Liver (tissue), 9 donors: ENCODE measurements around the gene ZNF473. TPM values are rescaled to one million over a fixed set of nuclear protein-coding genes. Genes with fewer than 3 reads are reported as not detected.

Experiments
- DNase-seq: peaks from one replicate; pipeline ENCODE4 v3.0.0-alpha.2; 2017; ENCODE audit warnings: low spot score
- H3K27ac ChIP-seq, 2 donors: one replicate each; pipeline ENCODE4 v1.7.0; 2013; ENCODE audit warnings: inconsistent platforms in 2 of 2, low read length in 2 of 2, control low read depth in 1 of 2, low read depth in 1 of 2, mild to moderate bottlenecking in 1 of 2
- H3K27me3 ChIP-seq, 4 donors: one replicate each; pipeline versions ENCODE4 v1.6.1 to v1.7.0; 2013; ENCODE audit warnings: low read length in 3 of 4, inconsistent platforms in 1 of 4, mild to moderate bottlenecking in 1 of 4, moderate library complexity in 1 of 4; ENCODE audit not compliant: control insufficient read depth in 4 of 4, insufficient read depth in 4 of 4
- H3K36me3 ChIP-seq, 4 donors: one replicate each; pipeline versions ENCODE4 v1.6.1 to v1.7.0; 2013; ENCODE audit warnings: low read length in 3 of 4, mild to moderate bottlenecking in 3 of 4, low read depth in 1 of 4, moderate library complexity in 1 of 4; ENCODE audit not compliant: control insufficient read depth in 4 of 4, insufficient read depth in 3 of 4
- H3K4me1 ChIP-seq, 4 donors: one replicate each; pipeline versions ENCODE4 v1.6.1 to v1.7.0; 2013; ENCODE audit warnings: low read length in 3 of 4, mild to moderate bottlenecking in 3 of 4, moderate library complexity in 1 of 4; ENCODE audit not compliant: control insufficient read depth in 4 of 4, insufficient read depth in 4 of 4
- H3K4me3 ChIP-seq, 3 donors: one replicate each; pipeline versions ENCODE4 v1.6.1 to v1.7.0; 2013; ENCODE audit warnings: low read length in 3 of 3, control low read depth in 1 of 3, low read depth in 1 of 3, mild to moderate bottlenecking in 1 of 3
- H3K9ac ChIP-seq, 2 donors: one replicate each; pipeline ENCODE4 v1.7.0; 2013; ENCODE audit warnings: low read length in 2 of 2, mild to moderate bottlenecking in 2 of 2, moderate library complexity in 2 of 2, control low read depth in 1 of 2, low read depth in 1 of 2
- H3K9me3 ChIP-seq, 4 donors: one replicate each; pipeline versions ENCODE4 v1.6.1 to v1.7.0; 2013; ENCODE audit warnings: low read length in 3 of 4; ENCODE audit not compliant: control insufficient read depth in 4 of 4
- EGR1 ChIP-seq, 2 donors: IDR thresholded peaks; 2 replicates each; pipeline ENCODE4 v1.6.1; 2016 to 2018; ENCODE audit warnings: antibody characterized with exemption in 2 of 2, low read depth in 2 of 2
- FOXA1 ChIP-seq: IDR thresholded peaks from 2 replicates; pipeline ENCODE4 v1.6.1; 2016; ENCODE audit warnings: antibody characterized with exemption
- FOXA2 ChIP-seq: IDR thresholded peaks from 2 replicates; pipeline ENCODE4 v1.6.1; 2016; ENCODE audit warnings: antibody characterized with exemption
- GABPA ChIP-seq, 2 donors: IDR thresholded peaks in 1 of 2; conservative IDR thresholded peaks in 1 of 2; 2 replicates each; pipeline ENCODE4 v1.6.1; 2016; ENCODE audit warnings: antibody characterized with exemption in 2 of 2, mild to moderate bottlenecking in 1 of 2, moderate library complexity in 1 of 2
- HNF4A ChIP-seq, 2 donors: conservative IDR thresholded peaks; 2 replicates each; pipeline ENCODE4 v1.6.1; 2016; ENCODE audit warnings: antibody characterized with exemption in 2 of 2, mild to moderate bottlenecking in 2 of 2
- HNF4G ChIP-seq: IDR thresholded peaks from 2 replicates; pipeline ENCODE4 v1.6.1; 2016; ENCODE audit warnings: antibody characterized with exemption
- JUND ChIP-seq, 2 donors: IDR thresholded peaks; 2 replicates each; pipeline ENCODE4 v1.6.1; 2016; ENCODE audit warnings: antibody characterized with exemption in 2 of 2
- MAX ChIP-seq: IDR thresholded peaks from 2 replicates; pipeline ENCODE4 v1.6.1; 2016; ENCODE audit warnings: antibody characterized with exemption
- NR2F2 ChIP-seq: IDR thresholded peaks from 2 replicates; pipeline ENCODE4 v1.6.1; 2016; ENCODE audit warnings: antibody characterized with exemption
- RAD21 ChIP-seq, 2 donors: IDR thresholded peaks; 2 replicates each; pipeline ENCODE4 v1.6.1; 2016; ENCODE audit warnings: antibody characterized with exemption in 2 of 2, mild to moderate bottlenecking in 2 of 2
- REST ChIP-seq: IDR thresholded peaks from 2 replicates; pipeline ENCODE4 v1.6.1; 2016; ENCODE audit warnings: antibody characterized with exemption, mild to moderate bottlenecking
- RXRA ChIP-seq, 2 donors: IDR thresholded peaks; 2 replicates each; pipeline ENCODE4 v1.6.1; 2017 to 2018; ENCODE audit warnings: antibody characterized with exemption in 2 of 2, mild to moderate bottlenecking in 1 of 2
- SP1 ChIP-seq: IDR thresholded peaks from 2 replicates; pipeline ENCODE4 v1.6.1; 2018; ENCODE audit warnings: antibody characterized with exemption, mild to moderate bottlenecking
- TAF1 ChIP-seq: conservative IDR thresholded peaks from 2 replicates; pipeline ENCODE4 v1.6.1; 2016; ENCODE audit warnings: antibody characterized with exemption, mild to moderate bottlenecking
- YY1 ChIP-seq: IDR thresholded peaks from 2 replicates; pipeline ENCODE4 v1.6.1; 2016; ENCODE audit warnings: antibody characterized with exemption, mild to moderate bottlenecking
- WGBS: extraction: QIAGEN DNeasy Blood & Tissue Kit; methylation state at CpG from one replicate; pipeline ENCODE4 v1.1.7; 2013; 5-methylcytosine and 5-hydroxymethylcytosine counted together
- polyA plus RNA-seq, 2 donors: library from polyadenylated mRNA; stranded (reverse) in 1 of 2; unstranded in 1 of 2; fragments of 200-250 nt in 1 of 2; fragments of >200 nt in 1 of 2; fragmentation: Nextera tagmentation in 1 of 2; extraction: Ambion mirVana in 1 of 2; gene quantifications; one replicate each; pipeline versions ENCODE4 v1.2.1 to v1.2.3, GENCODE V29; 2013 to 2015
- total RNA-seq, 2 donors: library from RNA; depleted of rRNA; stranded (reverse); fragments of >200 nt; gene quantifications; one replicate each; pipeline ENCODE4 v1.2.3, GENCODE V29; 2014
- TF ChIP-seq, protein P1 (sequence below): IDR thresholded peaks from 2 replicates; pipeline ENCODE4 v1.6.1; 2016; ENCODE audit warnings: antibody characterized with exemption
- TF ChIP-seq, protein P2 (sequence below): fragments of 150-350 bp; IDR thresholded peaks from 2 replicates; pipeline ENCODE4 v1.5.1; 2017; ENCODE audit warnings: improper control_type of control experiment, low read depth, low read length; ENCODE audit not compliant: missing input control
- TF ChIP-seq, protein P3 (sequence below): IDR thresholded peaks from 2 replicates; pipeline ENCODE4 v1.6.1; 2016; ENCODE audit warnings: antibody characterized with exemption
- donor health status: healthy.
- donor health status: healthy.
- donor health status: healthy.
- donor health status: healthy.
- donor health status: healthy.

ZNF473 gene
- total and polyA plus RNA-seq, 4 donors = 0.92 to 4.0 (median 2.8) TPM

GRCh38 chr19:50005428-50005827, 20.4 kb upstream of the ZNF473 start:
- no peak overlapping the region for H3K9ac ChIP-seq
- H3K27me3 ChIP-seq = no peaks in the 10 kb centered on the region
- no peak for TF ChIP-seq JUND (IDR thresholded peaks at IDR 0.05)
- TF ChIP-seq SP1 = no peak
- TF ChIP-seq FOXA1 = no peak
- no peak for TF ChIP-seq MAX
- no peak for TF ChIP-seq HNF4G
- no peak for TF ChIP-seq RXRA (IDR thresholded peaks at IDR 0.05)
- no peak for TF ChIP-seq GABPA (IDR thresholded peaks at IDR 0.05 in 1 of 2, conservative IDR thresholded peaks at IDR 0.05 in 1 of 2)
- H3K27ac ChIP-seq = no peak overlapping the region
- no peak overlapping the region for H3K4me3 ChIP-seq
- WGBS = 92% methylated on average over 12 of the region's 12 CpGs
- H3K9me3 ChIP-seq = no peaks in the 10 kb centered on the region
- H3K4me1 ChIP-seq = peaks cover 0 to 3% (median 0%) of the 10 kb centered on the region in 4 donors
- H3K36me3 ChIP-seq = peaks cover 10 to 86% (median 44%) of the 10 kb centered on the region in 4 donors
- DNase-seq = no peak

DNA sequence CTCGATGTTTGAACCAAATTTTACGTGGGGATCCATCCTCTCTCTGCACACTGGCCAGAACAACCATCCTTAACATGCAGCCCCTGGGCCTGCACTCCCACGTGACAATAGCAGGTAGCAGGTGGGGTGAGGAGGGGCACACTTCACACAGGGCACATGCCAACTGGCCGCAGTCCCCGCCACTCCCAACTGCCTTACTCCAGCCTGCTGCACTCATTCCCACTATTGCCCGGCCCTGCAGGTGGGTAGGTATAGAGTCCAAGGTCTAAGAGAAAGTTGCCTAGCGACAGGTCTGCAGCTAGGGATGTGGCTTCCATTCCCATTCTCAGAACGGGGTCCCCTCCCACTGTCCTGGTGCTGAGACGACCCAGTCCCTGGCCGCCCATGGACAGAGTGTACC, 18.6 kb upstream of the ZNF473 start:
- no peak for DNase-seq
- no peaks in the 10 kb centered on the region for H3K9me3 ChIP-seq
- H3K27me3 ChIP-seq = no peaks in the 10 kb centered on the region
- TF ChIP-seq NR2F2 = no peak
- TF ChIP-seq YY1 = no peak
- TF ChIP-seq, protein P1, sequence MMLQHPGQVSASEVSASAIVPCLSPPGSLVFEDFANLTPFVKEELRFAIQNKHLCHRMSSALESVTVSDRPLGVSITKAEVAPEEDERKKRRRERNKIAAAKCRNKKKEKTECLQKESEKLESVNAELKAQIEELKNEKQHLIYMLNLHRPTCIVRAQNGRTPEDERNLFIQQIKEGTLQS = no peak
- TF ChIP-seq HNF4G = no peak
- TF ChIP-seq MAX = no peak
- TF ChIP-seq, protein P2, sequence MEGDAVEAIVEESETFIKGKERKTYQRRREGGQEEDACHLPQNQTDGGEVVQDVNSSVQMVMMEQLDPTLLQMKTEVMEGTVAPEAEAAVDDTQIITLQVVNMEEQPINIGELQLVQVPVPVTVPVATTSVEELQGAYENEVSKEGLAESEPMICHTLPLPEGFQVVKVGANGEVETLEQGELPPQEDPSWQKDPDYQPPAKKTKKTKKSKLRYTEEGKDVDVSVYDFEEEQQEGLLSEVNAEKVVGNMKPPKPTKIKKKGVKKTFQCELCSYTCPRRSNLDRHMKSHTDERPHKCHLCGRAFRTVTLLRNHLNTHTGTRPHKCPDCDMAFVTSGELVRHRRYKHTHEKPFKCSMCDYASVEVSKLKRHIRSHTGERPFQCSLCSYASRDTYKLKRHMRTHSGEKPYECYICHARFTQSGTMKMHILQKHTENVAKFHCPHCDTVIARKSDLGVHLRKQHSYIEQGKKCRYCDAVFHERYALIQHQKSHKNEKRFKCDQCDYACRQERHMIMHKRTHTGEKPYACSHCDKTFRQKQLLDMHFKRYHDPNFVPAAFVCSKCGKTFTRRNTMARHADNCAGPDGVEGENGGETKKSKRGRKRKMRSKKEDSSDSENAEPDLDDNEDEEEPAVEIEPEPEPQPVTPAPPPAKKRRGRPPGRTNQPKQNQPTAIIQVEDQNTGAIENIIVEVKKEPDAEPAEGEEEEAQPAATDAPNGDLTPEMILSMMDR = no peak
- no peak for TF ChIP-seq FOXA1
- TF ChIP-seq JUND (IDR thresholded peaks at IDR 0.05) = no peak
- TF ChIP-seq TAF1 = no peak
- TF ChIP-seq RAD21 (IDR thresholded peaks at IDR 0.05) = no peak
- TF ChIP-seq EGR1 (IDR thresholded peaks at IDR 0.05; ENCODE audit: low read depth in 2 of 2) = no peak
- no peak for TF ChIP-seq FOXA2
- TF ChIP-seq, protein P3, sequence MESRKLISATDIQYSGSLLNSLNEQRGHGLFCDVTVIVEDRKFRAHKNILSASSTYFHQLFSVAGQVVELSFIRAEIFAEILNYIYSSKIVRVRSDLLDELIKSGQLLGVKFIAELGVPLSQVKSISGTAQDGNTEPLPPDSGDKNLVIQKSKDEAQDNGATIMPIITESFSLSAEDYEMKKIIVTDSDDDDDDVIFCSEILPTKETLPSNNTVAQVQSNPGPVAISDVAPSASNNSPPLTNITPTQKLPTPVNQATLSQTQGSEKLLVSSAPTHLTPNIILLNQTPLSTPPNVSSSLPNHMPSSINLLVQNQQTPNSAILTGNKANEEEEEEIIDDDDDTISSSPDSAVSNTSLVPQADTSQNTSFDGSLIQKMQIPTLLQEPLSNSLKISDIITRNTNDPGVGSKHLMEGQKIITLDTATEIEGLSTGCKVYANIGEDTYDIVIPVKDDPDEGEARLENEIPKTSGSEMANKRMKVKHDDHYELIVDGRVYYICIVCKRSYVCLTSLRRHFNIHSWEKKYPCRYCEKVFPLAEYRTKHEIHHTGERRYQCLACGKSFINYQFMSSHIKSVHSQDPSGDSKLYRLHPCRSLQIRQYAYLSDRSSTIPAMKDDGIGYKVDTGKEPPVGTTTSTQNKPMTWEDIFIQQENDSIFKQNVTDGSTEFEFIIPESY = no peak
- TF ChIP-seq GABPA (IDR thresholded peaks at IDR 0.05 in 1 of 2, conservative IDR thresholded peaks at IDR 0.05 in 1 of 2) = no peak
- TF ChIP-seq SP1 = no peak
- no peak for TF ChIP-seq REST
- TF ChIP-seq RXRA (IDR thresholded peaks at IDR 0.05) = no peak
- TF ChIP-seq HNF4A (conservative IDR thresholded peaks at IDR 0.05) = no peak
- H3K4me3 ChIP-seq = no peak overlapping the region
- peaks cover 6 to 77% (median 36%) of the 10 kb centered on the region in 4 donors for H3K36me3 ChIP-seq
- H3K27ac ChIP-seq = no peak overlapping the region
- H3K4me1 ChIP-seq = no peaks in the 10 kb centered on the region
- no peak overlapping the region for H3K9ac ChIP-seq
- 95% methylated on average over 10 of the region's 10 CpGs for WGBS
